Measurements from ENCODE around the gene LINC00305. TPM values are rescaled to one million over a fixed set of nuclear protein-coding genes. Genes with fewer than 3 reads are reported as not detected.

The LINC00305 gene
- total RNA-seq, 2 experiments from 2014 or later: not detected

DNA sequence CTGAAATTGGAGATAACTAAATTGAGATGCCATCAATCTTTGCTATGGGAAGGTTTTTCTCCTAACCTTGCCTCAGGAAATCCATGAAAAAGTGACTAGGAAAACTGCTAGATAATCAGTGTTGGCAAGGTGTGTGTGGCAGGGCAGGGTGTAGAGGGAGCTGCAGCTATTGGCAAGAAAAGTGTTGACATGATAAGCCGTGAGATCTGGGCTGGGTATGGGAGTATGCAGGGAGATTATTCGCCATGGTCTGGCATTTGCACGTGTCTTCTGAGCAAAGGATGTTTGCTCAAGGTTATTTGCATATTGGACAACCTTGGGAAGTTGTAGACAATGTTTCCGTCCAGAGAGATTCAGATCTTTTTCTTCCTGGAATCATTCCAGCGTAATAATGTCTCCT lies 104.3 kb downstream of the LINC00305 start:
- Mint-ChIP-seq H3K36me3 (ENCODE audit: low read depth) (no peaks in the 10 kb centered on the region), H3K4me1 (no peaks in the 10 kb centered on the region), H3K4me3 (no peak overlapping the region), H3K27me3 (no peaks in the 10 kb centered on the region), H3K9me3 (no peaks in the 10 kb centered on the region), H3K27ac (no peak overlapping the region)
- DNase-seq: no peak
- ChIA-PET POLR2A (no interaction called here), CTCF (no interaction called here)

DNA sequence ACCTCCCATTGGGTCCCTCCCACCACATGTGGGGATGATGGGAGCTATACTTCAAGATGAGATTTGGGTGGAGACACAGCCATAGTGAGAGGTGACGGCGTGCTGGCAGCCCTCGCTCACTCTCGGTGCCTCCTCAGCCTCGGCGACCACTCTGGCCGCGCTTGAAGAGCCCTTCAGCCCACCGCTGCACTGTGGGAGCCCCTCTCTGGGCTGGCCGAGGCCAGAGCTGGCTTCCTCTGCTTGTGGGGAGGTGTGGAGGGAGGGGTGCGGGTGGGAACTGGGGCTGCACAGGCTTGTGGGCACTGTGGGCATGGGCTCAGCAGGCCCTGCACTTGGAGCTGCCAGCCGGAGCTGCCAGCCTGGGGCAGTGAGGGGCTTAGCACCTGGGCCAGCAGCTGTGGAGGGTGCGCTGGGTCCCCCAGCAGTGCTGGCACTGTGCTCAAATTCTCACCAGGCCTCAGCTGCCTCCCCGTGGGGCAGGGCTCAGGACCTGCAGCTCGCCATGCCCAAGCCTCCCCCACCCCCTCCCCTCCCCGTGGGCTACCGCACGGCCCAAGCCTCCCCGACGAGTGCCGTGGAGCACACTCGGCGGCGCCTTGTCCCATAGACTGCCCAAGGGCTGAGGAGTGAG lies 106.0 kb downstream of the LINC00305 start:
- no peak for DNase-seq
- POLR2A ChIA-PET: no interaction called here
- no peaks in the 10 kb centered on the region for H3K27me3 Mint-ChIP-seq
- no peaks in the 10 kb centered on the region for H3K9me3 Mint-ChIP-seq
- H3K4me1 Mint-ChIP-seq: no peaks in the 10 kb centered on the region
- H3K27ac Mint-ChIP-seq: no peak overlapping the region
- H3K4me3 Mint-ChIP-seq: no peak overlapping the region
- CTCF ChIA-PET: no interaction called here
- H3K36me3 Mint-ChIP-seq (ENCODE audit: low read depth): no peaks in the 10 kb centered on the region

DNA sequence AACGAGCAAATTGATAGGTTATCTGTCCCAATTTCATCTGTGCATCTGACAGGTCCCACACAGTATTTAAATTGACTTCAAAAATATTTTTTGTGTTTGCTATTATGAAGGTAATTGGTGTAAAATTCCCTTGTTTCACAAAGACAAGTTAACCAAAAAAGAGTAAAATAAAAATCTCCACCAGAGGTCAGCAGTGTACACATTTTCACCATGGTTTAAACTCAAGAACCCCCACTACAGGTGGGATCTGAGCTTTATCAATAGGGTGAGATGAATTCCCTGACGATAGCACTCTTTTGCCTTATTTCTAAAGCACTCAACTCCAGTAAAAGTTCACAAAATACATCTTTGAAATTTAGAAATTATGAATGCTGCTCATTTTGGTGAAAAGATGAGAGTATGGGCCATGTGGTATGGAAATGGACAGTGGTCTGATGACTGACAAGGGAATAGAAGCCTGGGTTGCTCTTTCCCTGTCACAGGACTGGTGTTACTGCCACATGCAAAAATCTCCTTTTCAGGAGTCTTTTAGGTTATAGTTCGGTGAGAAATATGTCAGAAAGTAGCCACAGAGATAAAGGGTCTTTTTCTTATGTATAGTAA lies 111.0 kb downstream of the LINC00305 start:
- Mint-ChIP-seq H3K27ac (no peak overlapping the region), H3K9me3 (no peaks in the 10 kb centered on the region), H3K4me3 (no peak overlapping the region), H3K27me3 (no peaks in the 10 kb centered on the region), H3K4me1 (no peaks in the 10 kb centered on the region), H3K36me3 (ENCODE audit: low read depth) (no peaks in the 10 kb centered on the region)
- no peak for DNase-seq
- ChIA-PET CTCF (interaction anchor here (1.1 to 1.8 kb wide), 2 partner anchors 15 kb away, joined by 3 to 6 read pairs; no protein-coding TSS in a partner anchor), POLR2A (no interaction called here)

DNA sequence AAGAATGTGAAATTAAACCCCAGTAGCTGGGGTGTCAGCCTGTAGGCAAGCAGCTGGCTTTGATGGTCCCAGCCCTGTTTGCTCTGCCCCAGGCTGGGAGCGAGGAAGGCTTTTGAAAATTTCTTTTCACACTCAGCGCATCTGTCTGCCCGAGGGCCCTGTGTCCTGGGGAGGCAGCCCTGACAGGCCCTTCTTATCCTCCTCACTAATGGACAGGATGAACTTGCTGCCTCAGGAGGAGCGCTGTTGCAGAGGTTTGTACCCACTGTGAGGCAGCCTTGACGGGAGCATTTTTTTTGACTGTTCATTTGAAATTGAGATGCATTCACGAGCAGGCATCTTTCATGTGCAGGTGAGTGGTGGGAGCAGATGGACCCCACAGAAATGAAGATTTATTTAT lies 116.6 kb downstream of the LINC00305 start:
- H3K27ac Mint-ChIP-seq: no peak overlapping the region
- ChIA-PET POLR2A (no interaction called here), CTCF (no interaction called here)
- H3K27me3 Mint-ChIP-seq: no peaks in the 10 kb centered on the region
- H3K4me3 Mint-ChIP-seq: no peak overlapping the region
- no peak for DNase-seq
- no peaks in the 10 kb centered on the region for H3K4me1 Mint-ChIP-seq
- no peaks in the 10 kb centered on the region for H3K9me3 Mint-ChIP-seq
- H3K36me3 Mint-ChIP-seq (ENCODE audit: low read depth): no peaks in the 10 kb centered on the region

DNA sequence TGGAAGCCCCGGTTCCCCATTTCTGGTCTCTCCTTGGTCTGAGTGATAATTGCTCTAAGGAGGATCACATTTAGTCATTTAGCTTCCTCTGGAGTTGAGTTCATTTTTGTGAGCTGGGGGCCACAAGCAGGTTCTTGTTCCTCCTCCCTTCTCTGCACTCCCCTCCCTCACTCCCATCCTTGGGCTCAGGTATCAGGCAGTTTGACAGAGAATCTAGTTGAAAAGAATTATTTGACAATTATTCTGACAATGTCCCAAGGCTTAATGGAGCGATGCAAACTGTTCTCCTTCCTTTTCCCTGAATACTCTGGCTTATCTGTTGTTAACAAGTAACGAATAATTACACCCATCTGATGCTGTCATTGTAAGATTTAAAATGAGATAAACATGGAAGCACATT lies 117.5 kb downstream of the LINC00305 start:
- no peaks in the 10 kb centered on the region for H3K4me1 Mint-ChIP-seq
- no peak overlapping the region for H3K27ac Mint-ChIP-seq
- POLR2A ChIA-PET: no interaction called here
- H3K27me3 Mint-ChIP-seq: no peaks in the 10 kb centered on the region
- DNase-seq: no peak
- CTCF ChIA-PET: no interaction called here
- H3K9me3 Mint-ChIP-seq: no peaks in the 10 kb centered on the region
- no peaks in the 10 kb centered on the region for H3K36me3 Mint-ChIP-seq (ENCODE audit: low read depth)
- no peak overlapping the region for H3K4me3 Mint-ChIP-seq

Other genes with a start within 250 kb of the LINC00305 start
- gene SERPINB10, start 241.1 kb downstream of the LINC00305 start, total RNA-seq: not detected
- gene HMSD, start 199.8 kb downstream of the LINC00305 start, total RNA-seq: 1 to 10 TPM; 8.5 to 9.6 TPM
- 10 to 100 TPM in 1 of 2 experiments, 1 to 10 TPM in 1; 9.3 to 11.2 TPM for gene SERPINB8, start 179.0 kb downstream of the LINC00305 start, total RNA-seq

Measured in activated CD4-positive, alpha-beta memory T cell treated with anti-CD3 and anti-CD28 coated beads, Interleukin-2, amount 10 ng/mL, durations not matched to agents 7 days and 5 days (primary cell).